GM19324 (cell line): ENCODE data around the gene MYBPHL.

Source experiments
- ATAC-seq: cut with Tn5 transposase; IDR thresholded peaks from one replicate; pipeline ENCODE4 v1.9.1; 2021; ENCODE audit warnings: mild to moderate bottlenecking, moderate library complexity; ENCODE audit not compliant: unreplicated experiment, low FRiP score

MYBPHL gene

GRCh38 chr1:109281680-109282496 lies 24.9 kb downstream of the MYBPHL start:
- no peak for ATAC-seq

DNA sequence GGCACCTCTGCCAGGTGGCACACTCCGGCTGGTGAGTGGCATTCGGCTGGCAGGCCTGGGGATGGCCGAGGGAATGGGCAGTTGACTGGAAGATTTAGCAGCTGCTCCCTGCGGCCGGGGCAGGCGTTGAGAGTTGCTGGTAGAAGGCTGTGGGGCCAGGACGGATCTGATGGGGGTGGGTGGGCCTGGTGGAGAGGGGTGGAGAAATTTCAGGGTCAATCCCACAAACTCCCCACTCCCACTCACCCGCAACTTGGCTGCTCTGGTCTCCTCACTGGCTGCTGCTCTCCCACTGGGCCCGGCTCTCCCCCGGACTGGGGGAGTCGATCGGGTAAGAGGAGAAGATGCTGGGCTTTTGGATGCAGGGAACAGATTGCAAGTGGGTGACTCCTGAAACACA lies 25.9 kb downstream of the MYBPHL start:
- no peak for ATAC-seq

GRCh38 chr1:109279615-109280278 lies 27.1 kb downstream of the MYBPHL start:
- ATAC-seq = no peak

- ATAC-seq = no peak
Observed at GRCh38 chr1:109277434-109278204, 29.2 kb downstream of the MYBPHL start.

DNA sequence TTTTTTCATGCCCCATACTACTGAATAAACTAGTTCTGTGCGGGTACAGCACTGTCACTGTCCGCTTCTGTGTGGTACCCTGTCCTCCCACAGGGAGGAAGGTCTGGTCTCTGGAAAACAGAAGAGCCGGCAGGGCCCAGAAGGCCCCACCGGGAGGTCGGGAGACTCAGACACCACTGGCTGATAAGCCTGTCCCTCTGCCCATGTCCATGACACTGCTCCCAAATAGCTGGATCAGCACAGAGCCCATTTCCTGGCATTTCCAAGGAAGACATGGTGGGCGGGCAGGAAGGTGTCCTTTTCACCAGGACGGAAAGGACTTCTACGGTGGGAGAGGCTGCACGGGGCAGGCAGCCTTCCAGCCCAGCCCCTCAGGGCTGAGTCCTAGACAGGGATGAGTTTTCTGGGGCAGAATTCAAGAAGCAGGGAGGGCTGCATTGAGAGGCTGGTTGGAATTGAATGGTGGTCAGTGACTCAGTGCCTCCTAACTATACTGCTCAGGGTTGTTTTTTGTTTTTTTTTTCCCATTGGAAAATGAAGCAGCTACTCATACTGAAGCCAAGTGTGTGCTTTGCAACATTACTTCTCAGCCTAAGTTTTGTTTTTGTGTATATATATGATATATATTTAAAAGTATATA lies 31.0 kb downstream of the MYBPHL start:
- ATAC-seq = no peak

GRCh38 chr1:109274533-109275476 lies 32.0 kb downstream of the MYBPHL start:
- ATAC-seq = no peak

DNA sequence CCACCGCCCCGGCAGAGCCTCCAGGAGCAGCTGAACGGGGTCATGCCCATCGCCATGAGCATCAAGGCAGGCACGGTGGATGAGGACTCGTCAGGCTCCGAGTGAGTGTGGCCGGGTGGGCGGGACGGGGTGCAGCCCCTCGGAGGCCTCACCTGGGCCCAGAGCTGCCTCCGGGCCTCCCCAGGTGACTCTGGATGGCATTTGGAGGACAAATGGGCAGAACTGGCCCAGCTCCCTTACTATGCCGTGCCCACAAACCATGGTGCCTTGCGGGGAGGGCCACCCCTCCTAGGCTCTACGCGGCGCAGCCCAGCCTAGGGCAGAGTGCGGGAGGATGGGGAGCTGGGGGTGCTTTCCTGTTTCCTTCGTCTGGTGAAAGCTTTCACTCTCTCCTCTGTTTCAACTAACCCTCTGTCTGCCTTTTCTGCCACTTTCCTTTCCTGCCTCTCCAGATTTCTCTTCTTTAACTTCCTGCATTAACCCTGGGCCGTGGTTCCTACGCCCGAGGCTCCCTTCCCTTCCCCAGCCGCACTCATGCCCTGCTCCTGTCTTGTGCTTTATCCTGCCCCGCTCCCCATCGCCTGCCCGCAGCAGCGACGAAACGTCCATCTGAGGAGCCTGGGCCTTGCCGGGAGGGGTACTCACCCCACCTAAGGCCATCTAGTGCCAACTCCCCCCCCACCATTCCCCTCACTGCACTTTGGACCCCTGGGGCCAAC lies 33.1 kb downstream of the MYBPHL start:
- no peak for ATAC-seq

GRCh38 chr1:109272831-109273547 lies 33.8 kb downstream of the MYBPHL start:
- no peak for ATAC-seq

- no peak for ATAC-seq
Observed at GRCh38 chr1:109272021-109272799, 34.6 kb downstream of the MYBPHL start.

- no peak for ATAC-seq
Observed at GRCh38 chr1:109271458-109271857, 35.4 kb downstream of the MYBPHL start.

DNA sequence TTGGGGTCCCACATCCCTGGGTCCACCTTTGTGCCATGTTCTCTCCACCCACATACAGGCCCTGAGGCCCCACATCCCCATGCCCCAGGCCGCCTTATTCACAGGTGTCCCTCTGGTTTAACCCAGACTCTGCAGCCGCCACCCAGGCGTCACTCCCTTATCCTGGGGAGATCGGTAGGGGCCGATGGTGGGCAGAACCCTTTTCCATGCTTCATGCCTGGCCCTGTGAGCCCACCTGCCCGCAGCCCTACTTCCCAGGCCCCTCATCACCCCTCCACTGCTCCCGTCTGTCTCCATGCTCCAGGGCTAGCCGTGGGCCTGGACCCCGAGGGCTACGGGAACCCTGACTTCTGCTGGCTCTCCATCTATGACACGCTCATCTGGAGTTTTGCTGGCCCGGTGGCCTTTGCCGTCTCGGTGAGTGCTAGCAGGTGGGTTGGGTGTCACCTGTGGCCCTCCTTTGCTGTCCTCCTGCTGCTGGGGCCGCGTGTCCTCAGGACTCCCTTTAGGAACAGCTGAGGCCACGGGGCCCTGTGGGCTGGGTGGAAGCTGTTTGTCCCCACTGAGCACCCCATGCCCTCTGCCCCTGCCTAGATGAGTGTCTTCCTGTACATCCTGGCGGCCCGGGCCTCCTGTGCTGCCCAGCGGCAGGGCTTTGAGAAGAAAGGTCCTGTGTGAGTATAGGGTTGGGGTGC lies 36.0 kb downstream of the MYBPHL start:
- no peak for ATAC-seq

GRCh38 chr1:109269981-109270622 lies 36.7 kb downstream of the MYBPHL start:
- no peak for ATAC-seq

- ATAC-seq = no peak
Observed at GRCh38 chr1:109269212-109269980, 37.4 kb downstream of the MYBPHL start.

- no peak for ATAC-seq
Observed at GRCh38 chr1:109268431-109269211, 38.2 kb downstream of the MYBPHL start.

GRCh38 chr1:109267743-109268300 lies 39.0 kb downstream of the MYBPHL start:
- ATAC-seq = no peak
